ENCODE data around the gene CNTN4. TPM values are rescaled to one million over a fixed set of nuclear protein-coding genes. Genes with fewer than 3 reads are reported as not detected.

Gene CNTN4
- total RNA-seq, 1 experiment from 2014 or later, result 5.7 TPM

DNA sequence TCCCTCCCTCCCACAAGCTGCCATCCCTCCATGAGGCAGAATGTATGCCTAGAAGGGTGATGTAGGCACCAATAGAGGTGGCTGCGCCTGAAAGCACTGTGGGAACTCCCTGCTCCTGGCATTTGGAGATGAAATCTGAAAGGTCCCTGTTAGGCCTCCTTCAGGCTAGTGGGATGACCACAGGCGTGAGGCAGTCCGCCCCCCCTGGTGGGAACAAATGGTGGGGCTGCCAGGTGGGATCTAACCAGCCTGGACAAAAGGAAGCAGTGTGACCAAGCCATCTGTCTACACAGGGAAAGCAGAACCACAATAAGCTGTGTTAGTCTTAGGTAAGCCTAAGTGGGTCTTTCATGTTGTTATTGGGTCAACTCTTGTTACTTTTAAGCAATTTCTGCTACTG, 986.2 kb downstream of the CNTN4 start:
- no peaks in the 10 kb centered on the region for H3K36me3 ChIP-seq (ENCODE audit: insufficient read depth, low read length, poor library complexity, severe bottlenecking)
- no peaks in the 10 kb centered on the region for H3K4me1 ChIP-seq (ENCODE audit: insufficient read depth, low read length, poor library complexity, severe bottlenecking)
- TF ChIP-seq, protein P1, sequence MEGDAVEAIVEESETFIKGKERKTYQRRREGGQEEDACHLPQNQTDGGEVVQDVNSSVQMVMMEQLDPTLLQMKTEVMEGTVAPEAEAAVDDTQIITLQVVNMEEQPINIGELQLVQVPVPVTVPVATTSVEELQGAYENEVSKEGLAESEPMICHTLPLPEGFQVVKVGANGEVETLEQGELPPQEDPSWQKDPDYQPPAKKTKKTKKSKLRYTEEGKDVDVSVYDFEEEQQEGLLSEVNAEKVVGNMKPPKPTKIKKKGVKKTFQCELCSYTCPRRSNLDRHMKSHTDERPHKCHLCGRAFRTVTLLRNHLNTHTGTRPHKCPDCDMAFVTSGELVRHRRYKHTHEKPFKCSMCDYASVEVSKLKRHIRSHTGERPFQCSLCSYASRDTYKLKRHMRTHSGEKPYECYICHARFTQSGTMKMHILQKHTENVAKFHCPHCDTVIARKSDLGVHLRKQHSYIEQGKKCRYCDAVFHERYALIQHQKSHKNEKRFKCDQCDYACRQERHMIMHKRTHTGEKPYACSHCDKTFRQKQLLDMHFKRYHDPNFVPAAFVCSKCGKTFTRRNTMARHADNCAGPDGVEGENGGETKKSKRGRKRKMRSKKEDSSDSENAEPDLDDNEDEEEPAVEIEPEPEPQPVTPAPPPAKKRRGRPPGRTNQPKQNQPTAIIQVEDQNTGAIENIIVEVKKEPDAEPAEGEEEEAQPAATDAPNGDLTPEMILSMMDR (conservative IDR thresholded peaks at IDR 0.05; ENCODE audit: low read depth, low read length), result no peak
- TF ChIP-seq EZH2 (IDR thresholded peaks at IDR 0.05; ENCODE audit: borderline replicate concordance, low read depth, low read length, poor library complexity, severe bottlenecking), result no peak
- no peaks in the 10 kb centered on the region for H3K9me3 ChIP-seq (ENCODE audit: low read depth, low read length, poor library complexity, severe bottlenecking)
- no TSS peak for BruUV-seq (replicated peaks)
- ChIA-PET POLR2A (ENCODE audit: low non-redundant PET) (no interaction called here), CTCF (no interaction called here)
- no peak overlapping the region for H3K4me3 ChIP-seq (ENCODE audit: low read depth, low read length, poor library complexity, severe bottlenecking)
- H3K27ac ChIP-seq (ENCODE audit: low read depth, low read length, poor library complexity, severe bottlenecking), result no peak overlapping the region
- intact Hi-C loops (cut with micrococcal nuclease; ENCODE audit: unreplicated experiment), result no loop called here
- no peaks in the 10 kb centered on the region for H3K27me3 ChIP-seq (replicated peaks; ENCODE audit: insufficient read depth, low read depth, low read length, poor library complexity)
- no peak for DNase-seq (ENCODE audit: low spot score)

DNA sequence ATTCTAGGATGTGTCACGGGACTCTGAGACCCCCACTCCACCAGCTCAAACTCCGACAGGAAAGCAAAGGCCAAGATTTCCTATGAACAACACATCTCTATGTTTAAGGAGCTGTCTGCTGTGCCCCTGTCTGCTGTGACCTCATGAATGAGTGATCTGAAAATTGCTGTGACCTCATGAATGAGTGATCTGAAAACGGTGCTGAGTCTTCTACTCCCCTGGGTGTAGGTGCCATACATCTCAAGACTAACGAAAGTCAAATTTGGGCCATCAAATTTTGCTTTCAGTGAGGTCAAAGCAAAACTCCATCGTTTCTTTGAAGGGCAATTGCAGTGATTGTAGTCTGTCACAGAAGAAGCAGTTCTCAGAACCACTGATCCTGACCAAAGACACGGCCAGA, 987.1 kb downstream of the CNTN4 start:
- intact Hi-C loops (cut with micrococcal nuclease; ENCODE audit: unreplicated experiment), result no loop called here
- DNase-seq (ENCODE audit: low spot score), result no peak
- no peaks in the 10 kb centered on the region for H3K27me3 ChIP-seq (replicated peaks; ENCODE audit: insufficient read depth, low read depth, low read length, poor library complexity)
- no peaks in the 10 kb centered on the region for H3K9me3 ChIP-seq (ENCODE audit: low read depth, low read length, poor library complexity, severe bottlenecking)
- no peaks in the 10 kb centered on the region for H3K36me3 ChIP-seq (ENCODE audit: insufficient read depth, low read length, poor library complexity, severe bottlenecking)
- no peaks in the 10 kb centered on the region for H3K4me1 ChIP-seq (ENCODE audit: insufficient read depth, low read length, poor library complexity, severe bottlenecking)
- H3K4me3 ChIP-seq (ENCODE audit: low read depth, low read length, poor library complexity, severe bottlenecking), result no peak overlapping the region
- ChIA-PET CTCF (no interaction called here), POLR2A (ENCODE audit: low non-redundant PET) (no interaction called here)
- no peak overlapping the region for H3K27ac ChIP-seq (ENCODE audit: low read depth, low read length, poor library complexity, severe bottlenecking)
- no TSS peak for BruUV-seq (replicated peaks)
- TF ChIP-seq, protein P1 (conservative IDR thresholded peaks at IDR 0.05; ENCODE audit: low read depth, low read length), result no peak
- no peak for TF ChIP-seq EZH2 (IDR thresholded peaks at IDR 0.05; ENCODE audit: borderline replicate concordance, low read depth, low read length, poor library complexity, severe bottlenecking)

DNA sequence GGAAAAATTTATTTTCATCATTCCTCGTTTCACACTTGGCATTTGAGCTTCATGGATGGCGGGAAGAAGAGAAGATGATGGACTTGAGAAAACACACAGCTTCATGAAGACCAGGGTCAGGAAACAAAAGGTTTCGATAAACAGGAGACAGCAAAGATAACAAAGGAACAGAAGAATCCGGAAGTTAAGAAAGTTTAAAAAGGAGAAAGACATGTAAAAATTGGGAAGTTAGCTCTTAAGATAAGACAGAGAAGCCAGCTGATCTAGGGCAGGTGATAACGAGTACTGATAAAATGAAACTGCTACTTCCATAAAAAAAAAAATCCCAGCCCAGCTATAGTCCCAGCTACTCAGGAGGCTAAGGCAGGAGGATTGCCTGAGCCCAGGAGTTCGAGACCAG, 987.6 kb downstream of the CNTN4 start:
- H3K27ac ChIP-seq (ENCODE audit: low read depth, low read length, poor library complexity, severe bottlenecking), result no peak overlapping the region
- CTCF ChIA-PET, result no interaction called here
- H3K4me3 ChIP-seq (ENCODE audit: low read depth, low read length, poor library complexity, severe bottlenecking), result no peak overlapping the region
- TF ChIP-seq, protein P1 (conservative IDR thresholded peaks at IDR 0.05; ENCODE audit: low read depth, low read length), result no peak
- no peak for TF ChIP-seq EZH2 (IDR thresholded peaks at IDR 0.05; ENCODE audit: borderline replicate concordance, low read depth, low read length, poor library complexity, severe bottlenecking)
- H3K27me3 ChIP-seq (replicated peaks; ENCODE audit: insufficient read depth, low read depth, low read length, poor library complexity), result no peaks in the 10 kb centered on the region
- intact Hi-C loops (cut with micrococcal nuclease; ENCODE audit: unreplicated experiment), result no loop called here
- H3K4me1 ChIP-seq (ENCODE audit: insufficient read depth, low read length, poor library complexity, severe bottlenecking), result no peaks in the 10 kb centered on the region
- H3K9me3 ChIP-seq (ENCODE audit: low read depth, low read length, poor library complexity, severe bottlenecking), result no peaks in the 10 kb centered on the region
- DNase-seq (ENCODE audit: low spot score), result no peak
- no TSS peak for BruUV-seq (replicated peaks)
- no peaks in the 10 kb centered on the region for H3K36me3 ChIP-seq (ENCODE audit: insufficient read depth, low read length, poor library complexity, severe bottlenecking)
- POLR2A ChIA-PET (ENCODE audit: low non-redundant PET), result no interaction called here

All from A673 (cell line).